ENCODE measurements around the gene SLC27A4. TPM values are rescaled to one million over a fixed set of nuclear protein-coding genes. Genes with fewer than 3 reads are reported as not detected.
A peak's percentile ranks its signal among the peaks of the same experiment; 100 is the strongest.

Gene SLC27A4
- total RNA-seq, 1 donor from 2014 or later = 28.0 TPM

GRCh38 chr9:128323212-128323730, 17.1 kb upstream of the SLC27A4 start:
- DNase-seq (ENCODE audit: extremely low spot score in 2 of 2) = no peak
- H3K27ac ChIP-seq = peak overlapping the region; percentile 90
- peaks cover 0 to 21% of the 10 kb centered on the region in 2 donors for H3K36me3 ChIP-seq
- no peaks in the 10 kb centered on the region for H3K27me3 ChIP-seq
- intact Hi-C loops (cut with DNase I) = no loop called here
- no peak for TF ChIP-seq POLR2AphosphoS5 (IDR thresholded peaks at IDR 0.05; ENCODE audit: insufficient read depth in 1 of 2, low read depth in 1 of 2)
- TF ChIP-seq, protein P1, sequence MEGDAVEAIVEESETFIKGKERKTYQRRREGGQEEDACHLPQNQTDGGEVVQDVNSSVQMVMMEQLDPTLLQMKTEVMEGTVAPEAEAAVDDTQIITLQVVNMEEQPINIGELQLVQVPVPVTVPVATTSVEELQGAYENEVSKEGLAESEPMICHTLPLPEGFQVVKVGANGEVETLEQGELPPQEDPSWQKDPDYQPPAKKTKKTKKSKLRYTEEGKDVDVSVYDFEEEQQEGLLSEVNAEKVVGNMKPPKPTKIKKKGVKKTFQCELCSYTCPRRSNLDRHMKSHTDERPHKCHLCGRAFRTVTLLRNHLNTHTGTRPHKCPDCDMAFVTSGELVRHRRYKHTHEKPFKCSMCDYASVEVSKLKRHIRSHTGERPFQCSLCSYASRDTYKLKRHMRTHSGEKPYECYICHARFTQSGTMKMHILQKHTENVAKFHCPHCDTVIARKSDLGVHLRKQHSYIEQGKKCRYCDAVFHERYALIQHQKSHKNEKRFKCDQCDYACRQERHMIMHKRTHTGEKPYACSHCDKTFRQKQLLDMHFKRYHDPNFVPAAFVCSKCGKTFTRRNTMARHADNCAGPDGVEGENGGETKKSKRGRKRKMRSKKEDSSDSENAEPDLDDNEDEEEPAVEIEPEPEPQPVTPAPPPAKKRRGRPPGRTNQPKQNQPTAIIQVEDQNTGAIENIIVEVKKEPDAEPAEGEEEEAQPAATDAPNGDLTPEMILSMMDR (IDR thresholded peaks at IDR 0.05) = no peak
- no peak for TF ChIP-seq POLR2A (IDR thresholded peaks at IDR 0.05)
- no peaks in the 10 kb centered on the region for H3K9me3 ChIP-seq
- peak overlapping the region; percentile 78 to 80 for H3K4me3 ChIP-seq
- peaks cover 40% of the 10 kb centered on the region for H3K4me1 ChIP-seq

GRCh38 chr9:128323791-128324190, 16.5 kb upstream of the SLC27A4 start:
- Histone ChIP-seq H3K27ac (no peak overlapping the region), H3K9me3 (no peaks in the 10 kb centered on the region), H3K4me1 (peaks cover 40% of the 10 kb centered on the region), H3K4me3 (peak overlapping the region; percentile 78 to 80), H3K36me3 (peaks cover 0 to 21% of the 10 kb centered on the region in 2 donors), H3K27me3 (no peaks in the 10 kb centered on the region)
- TF ChIP-seq POLR2AphosphoS5 (IDR thresholded peaks at IDR 0.05; ENCODE audit: insufficient read depth in 1 of 2, low read depth in 1 of 2) = no peak
- TF ChIP-seq, protein P1 (IDR thresholded peaks at IDR 0.05) = no peak
- TF ChIP-seq POLR2A (IDR thresholded peaks at IDR 0.05) = no peak
- intact Hi-C loops (cut with DNase I) = no loop called here
- no peak for DNase-seq (ENCODE audit: extremely low spot score in 2 of 2)

DNA sequence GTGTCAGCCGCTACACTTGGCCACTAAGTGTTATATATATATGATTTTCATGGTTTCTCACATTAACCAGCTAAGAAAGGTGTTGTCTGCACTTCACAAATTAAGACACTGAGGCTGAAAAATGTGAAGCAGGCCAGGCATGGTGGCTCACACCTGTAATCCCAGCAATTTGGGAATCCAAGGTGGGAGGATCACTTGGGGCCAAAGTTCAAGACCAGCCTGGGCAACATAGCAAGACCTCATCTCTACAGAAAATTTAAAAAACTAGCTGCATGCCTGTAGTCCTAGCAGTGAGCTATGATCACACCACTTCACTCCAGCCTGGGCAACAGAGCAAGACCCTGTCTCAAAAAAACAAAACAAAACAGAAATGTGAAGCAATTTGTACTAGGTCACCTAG, 15.9 kb upstream of the SLC27A4 start:
- no peaks in the 10 kb centered on the region for H3K27me3 ChIP-seq
- H3K27ac ChIP-seq = no peak overlapping the region
- TF ChIP-seq POLR2A (IDR thresholded peaks at IDR 0.05) = no peak
- TF ChIP-seq POLR2AphosphoS5 (IDR thresholded peaks at IDR 0.05; ENCODE audit: insufficient read depth in 1 of 2, low read depth in 1 of 2) = no peak
- TF ChIP-seq, protein P1 (IDR thresholded peaks at IDR 0.05) = no peak
- no peak for DNase-seq (ENCODE audit: extremely low spot score in 2 of 2)
- peaks cover 0 to 21% of the 10 kb centered on the region in 2 donors for H3K36me3 ChIP-seq
- H3K4me3 ChIP-seq = no peak overlapping the region
- H3K9me3 ChIP-seq = no peaks in the 10 kb centered on the region
- peaks cover 40% of the 10 kb centered on the region for H3K4me1 ChIP-seq
- intact Hi-C loops (cut with DNase I) = no loop called here

- peaks cover 0 to 21% of the 10 kb centered on the region in 2 donors for H3K36me3 ChIP-seq
- intact Hi-C loops (cut with DNase I) = no loop called here
- no peaks in the 10 kb centered on the region for H3K9me3 ChIP-seq
- no peaks in the 10 kb centered on the region for H3K27me3 ChIP-seq
- H3K4me1 ChIP-seq = peaks cover 39% of the 10 kb centered on the region
- no peak for TF ChIP-seq POLR2AphosphoS5 (IDR thresholded peaks at IDR 0.05; ENCODE audit: insufficient read depth in 1 of 2, low read depth in 1 of 2)
- TF ChIP-seq, protein P1 (IDR thresholded peaks at IDR 0.05) = no peak
- TF ChIP-seq POLR2A (IDR thresholded peaks at IDR 0.05) = no peak
- no peak overlapping the region for H3K4me3 ChIP-seq
- H3K27ac ChIP-seq = no peak overlapping the region
- no peak for DNase-seq (ENCODE audit: extremely low spot score in 2 of 2)
These were observed 14.7 kb upstream of the SLC27A4 start for GRCh38 chr9:128325629-128326028.

DNA sequence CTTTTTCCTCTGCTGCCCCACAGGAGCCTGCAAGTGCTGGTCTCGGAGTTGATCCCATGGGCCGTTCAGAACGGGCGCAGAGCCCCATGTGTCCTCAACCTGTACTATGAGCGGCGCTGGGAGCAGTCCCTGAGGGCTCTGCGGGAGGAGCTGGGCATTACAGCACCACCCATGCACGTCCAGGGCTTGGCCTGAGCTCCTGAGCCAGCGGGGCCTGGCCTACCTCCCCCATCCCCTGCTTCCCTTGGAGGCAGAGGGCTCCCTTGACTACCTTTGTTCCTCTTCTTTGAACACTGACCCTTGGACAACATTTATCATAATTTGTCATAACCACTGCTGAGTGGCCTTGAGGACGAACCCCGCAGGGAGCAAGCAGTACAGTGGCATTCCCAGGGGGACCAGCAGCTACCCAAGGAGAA, 6.9 kb upstream of the SLC27A4 start:
- Histone ChIP-seq H3K27ac (no peak overlapping the region), H3K4me3 (no peak overlapping the region), H3K36me3 (peaks cover 0 to 6% of the 10 kb centered on the region in 2 donors), H3K27me3 (no peaks in the 10 kb centered on the region), H3K9me3 (no peaks in the 10 kb centered on the region), H3K4me1 (no peaks in the 10 kb centered on the region)
- DNase-seq (ENCODE audit: extremely low spot score in 2 of 2) = no peak
- intact Hi-C loops (cut with DNase I) = no loop called here
- TF ChIP-seq POLR2A (IDR thresholded peaks at IDR 0.05) = no peak
- TF ChIP-seq, protein P1 (IDR thresholded peaks at IDR 0.05) = no peak
- no peak for TF ChIP-seq POLR2AphosphoS5 (IDR thresholded peaks at IDR 0.05; ENCODE audit: insufficient read depth in 1 of 2, low read depth in 1 of 2)

All from vagina (tissue), 2 donors.